Astrocyte of the cerebellum (primary cell): ENCODE data around the gene PLXNC1.

Experiments
- DNase-seq: peaks from one replicate; pipeline ENCODE4 v3.0.0-alpha.2; 2011; ENCODE audit warnings: low read depth
- H3K4me3 ChIP-seq: 2 replicates; pipeline ENCODE4 v1.5.1; 2011; ENCODE audit warnings: mild to moderate bottlenecking, low read depth, low read length, moderate library complexity
- in situ Hi-C: cut with HindIII; loops from 2 replicates; pipeline ENCODE4 v1.10.0; 2017; ENCODE audit warnings: low sequenced_read_pairs
- TF ChIP-seq, protein P1 (sequence below): IDR thresholded peaks from 2 replicates; pipeline ENCODE4 v1.5.1; 2012; ENCODE audit warnings: low read length, low read depth, moderate library complexity, mild to moderate bottlenecking; ENCODE audit errors: missing control alignments

Gene PLXNC1

DNA sequence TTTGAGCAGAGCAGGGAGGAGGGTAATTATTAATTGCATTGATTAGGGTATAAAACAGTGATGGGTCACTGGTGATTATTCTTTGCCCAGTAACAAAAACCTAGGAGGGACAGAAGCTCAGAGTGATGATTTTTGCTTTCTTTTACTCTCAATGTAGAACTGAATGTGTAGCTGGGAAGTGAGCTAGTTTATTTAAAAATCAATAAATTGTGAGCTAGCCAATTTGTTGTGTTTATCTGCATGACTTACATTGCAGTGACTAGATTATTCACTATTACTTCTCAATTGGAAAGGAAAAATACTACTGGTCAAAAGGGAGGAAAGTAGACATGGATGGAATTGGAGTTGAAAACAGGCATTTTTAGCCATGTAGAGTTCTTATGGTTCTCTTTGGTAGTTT is 107.1 kb downstream of the PLXNC1 start:
- DNase-seq, result no peak
- H3K4me3 ChIP-seq, result no peak overlapping the region
- in situ Hi-C loops, result no loop called here
- TF ChIP-seq, protein P1, sequence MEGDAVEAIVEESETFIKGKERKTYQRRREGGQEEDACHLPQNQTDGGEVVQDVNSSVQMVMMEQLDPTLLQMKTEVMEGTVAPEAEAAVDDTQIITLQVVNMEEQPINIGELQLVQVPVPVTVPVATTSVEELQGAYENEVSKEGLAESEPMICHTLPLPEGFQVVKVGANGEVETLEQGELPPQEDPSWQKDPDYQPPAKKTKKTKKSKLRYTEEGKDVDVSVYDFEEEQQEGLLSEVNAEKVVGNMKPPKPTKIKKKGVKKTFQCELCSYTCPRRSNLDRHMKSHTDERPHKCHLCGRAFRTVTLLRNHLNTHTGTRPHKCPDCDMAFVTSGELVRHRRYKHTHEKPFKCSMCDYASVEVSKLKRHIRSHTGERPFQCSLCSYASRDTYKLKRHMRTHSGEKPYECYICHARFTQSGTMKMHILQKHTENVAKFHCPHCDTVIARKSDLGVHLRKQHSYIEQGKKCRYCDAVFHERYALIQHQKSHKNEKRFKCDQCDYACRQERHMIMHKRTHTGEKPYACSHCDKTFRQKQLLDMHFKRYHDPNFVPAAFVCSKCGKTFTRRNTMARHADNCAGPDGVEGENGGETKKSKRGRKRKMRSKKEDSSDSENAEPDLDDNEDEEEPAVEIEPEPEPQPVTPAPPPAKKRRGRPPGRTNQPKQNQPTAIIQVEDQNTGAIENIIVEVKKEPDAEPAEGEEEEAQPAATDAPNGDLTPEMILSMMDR, result no peak

DNA sequence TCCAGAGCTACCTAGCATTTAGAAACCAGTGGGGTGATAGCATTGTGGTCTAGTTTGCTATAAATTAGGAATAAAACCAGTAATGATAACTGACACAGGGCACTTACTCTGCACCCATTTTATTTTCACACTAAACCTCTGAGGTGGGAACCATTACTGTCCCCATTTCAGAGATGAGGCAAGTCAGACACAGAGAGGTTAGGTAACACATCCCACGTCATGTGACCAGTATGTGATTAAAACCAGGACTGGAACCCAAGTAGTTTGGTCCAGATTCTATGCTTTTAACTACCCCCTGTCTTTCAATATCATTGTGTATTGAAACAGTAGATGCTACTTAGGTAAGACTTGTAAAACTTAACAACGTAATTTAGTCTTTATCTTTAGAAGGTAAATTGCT is 110.2 kb downstream of the PLXNC1 start:
- no peak overlapping the region for H3K4me3 ChIP-seq
- TF ChIP-seq, protein P1, result no peak
- DNase-seq, result no peak
- in situ Hi-C loops, result no loop called here

DNA sequence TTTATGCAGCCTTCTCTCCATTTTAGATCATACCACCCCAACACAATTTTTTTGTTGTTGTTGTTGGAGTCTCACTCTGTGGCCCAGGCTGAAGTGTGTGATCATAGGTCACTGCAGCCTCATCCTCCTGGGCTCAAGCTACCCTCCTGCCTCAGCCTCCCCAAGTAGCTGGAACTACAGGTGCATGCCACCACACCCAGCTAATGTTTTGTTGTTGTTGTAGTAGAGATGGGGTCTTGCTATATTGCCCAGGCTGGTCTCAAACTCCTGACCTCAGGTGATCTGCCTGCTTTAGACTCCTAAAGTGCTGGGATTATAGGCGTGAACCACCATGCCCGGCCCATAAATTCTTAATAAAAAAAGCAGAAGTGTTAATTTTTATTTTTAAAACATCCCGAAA is 111.6 kb downstream of the PLXNC1 start:
- TF ChIP-seq, protein P1, result no peak
- DNase-seq, result no peak
- in situ Hi-C loops, result no loop called here
- H3K4me3 ChIP-seq, result no peak overlapping the region

DNA sequence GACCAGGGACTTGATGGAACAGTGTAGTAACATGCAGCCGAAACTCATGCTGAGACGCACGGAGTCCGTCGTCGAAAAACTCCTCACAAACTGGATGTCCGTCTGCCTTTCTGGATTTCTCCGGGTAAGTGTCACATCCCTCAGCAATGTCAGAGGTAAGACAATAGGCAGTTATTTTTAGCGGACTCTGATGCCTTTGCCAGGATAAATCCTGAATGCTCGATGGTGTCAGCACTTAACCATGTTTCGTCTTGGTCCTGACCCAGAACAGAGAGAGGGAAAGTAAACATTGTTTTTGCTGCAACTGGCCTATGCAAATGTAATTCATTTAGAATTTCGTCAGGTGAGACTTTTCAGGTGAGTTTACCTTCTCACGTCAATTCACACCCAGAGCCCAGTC is 112.3 kb downstream of the PLXNC1 start:
- TF ChIP-seq, protein P1, result no peak
- no peak for DNase-seq
- in situ Hi-C loops, result no loop called here
- no peak overlapping the region for H3K4me3 ChIP-seq

DNA sequence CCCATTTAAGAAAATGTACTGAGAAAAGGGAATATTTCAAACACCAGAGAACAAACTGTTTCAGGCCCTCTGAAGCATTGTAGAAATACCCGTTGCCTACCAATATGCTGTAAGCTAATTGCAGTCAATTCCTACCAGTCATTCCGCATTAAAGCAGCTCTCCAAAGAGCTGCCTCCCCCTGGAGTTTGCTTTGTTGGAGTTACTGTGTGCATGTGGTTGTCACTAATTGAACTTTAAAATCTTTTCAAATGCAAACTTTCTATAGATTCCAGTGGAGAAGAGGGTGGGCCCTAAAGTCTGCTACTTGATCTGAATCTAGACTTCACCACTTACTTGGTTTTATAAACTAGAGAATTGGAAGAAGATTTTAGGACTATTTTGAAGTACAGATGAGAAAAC is 112.7 kb downstream of the PLXNC1 start:
- TF ChIP-seq, protein P1, result no peak
- DNase-seq, result no peak
- in situ Hi-C loops, result no loop called here
- H3K4me3 ChIP-seq, result no peak overlapping the region

DNA sequence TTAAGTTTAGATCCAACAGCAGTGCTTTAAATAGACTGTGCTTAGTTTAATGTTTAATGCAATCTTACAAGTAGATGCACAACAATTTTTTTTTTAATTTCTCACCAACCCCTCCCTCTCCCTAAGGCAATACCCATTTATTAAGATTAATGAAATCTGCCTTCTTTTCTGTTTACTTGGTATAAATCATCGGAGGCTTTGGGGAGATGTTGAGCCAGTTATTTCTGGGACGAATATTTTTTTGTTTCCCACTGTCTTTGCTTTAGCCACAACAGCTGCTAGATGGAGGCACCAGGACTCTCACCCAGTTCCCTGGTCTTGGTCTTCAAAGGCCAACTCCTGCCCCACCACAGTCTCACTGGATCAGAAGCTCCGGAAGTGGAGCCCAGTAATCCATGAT is 113.4 kb downstream of the PLXNC1 start:
- in situ Hi-C loops, result no loop called here
- H3K4me3 ChIP-seq, result no peak overlapping the region
- TF ChIP-seq, protein P1, result no peak
- DNase-seq, result no peak
